Measurements from ENCODE around the gene TRIM7. TPM values are rescaled to one million over a fixed set of nuclear protein-coding genes. Genes with fewer than 3 reads are reported as not detected.

Gene TRIM7
- total and polyA plus RNA-seq, 2 donors (not counting 1 experiment from before 2014, with no cell fraction given): 1.7 to 7.4 TPM

- Histone ChIP-seq H3K36me3 (replicated peaks in 1 of 2; ENCODE audit: control extremely low read depth in 1 of 2, control insufficient read depth in 1 of 2, extremely low read depth in 1 of 2, insufficient read depth in 2 of 2, low read length in 1 of 2) (no peaks in the 10 kb centered on the region), H3K4me1 (ENCODE audit: control insufficient read depth in 2 of 2, insufficient read depth in 2 of 2, low read length in 2 of 2) (peaks cover 35 to 38% of the 10 kb centered on the region in 2 donors), H3K79me2 (ENCODE audit: control insufficient read depth, insufficient read depth, low read length) (no peaks in the 10 kb centered on the region), H3K27me3 (replicated peaks in 1 of 4; ENCODE audit: control extremely low read depth in 1 of 4, control insufficient read depth in 3 of 4, insufficient read depth in 4 of 4, low read length in 3 of 4) (peaks cover 0 to 58% (median 25%) of the 10 kb centered on the region in 4 experiments), H3K4me3 (ENCODE audit: control extremely low read depth in 1 of 5, extremely low read depth in 1 of 5, insufficient read depth in 1 of 5, low read depth in 2 of 5, low read length in 4 of 5) (peak overlapping the region in 1 of 5 experiments; percentile 18), H3K9me3 (ENCODE audit: control extremely low read depth in 1 of 3, control insufficient read depth in 2 of 3, insufficient read depth in 1 of 3, low read length in 2 of 3) (peaks cover 0 to 45% (median 5%) of the 10 kb centered on the region in 3 donors), H4K20me1 (ENCODE audit: control insufficient read depth, insufficient read depth, low read length, poor library complexity, severe bottlenecking) (no peaks in the 10 kb centered on the region), H2AFZ (ENCODE audit: insufficient read depth, low read depth, low read length, poor library complexity, severe bottlenecking) (no peak overlapping the region), H3K9ac (ENCODE audit: low read length) (no peak overlapping the region), H3K27ac (ENCODE audit: low read length in 2 of 2) (no peak overlapping the region), H3K4me2 (replicated peaks; ENCODE audit: low read depth, low read length, poor library complexity, severe bottlenecking) (no peak overlapping the region)
- intact Hi-C loops (cut with micrococcal nuclease): loop anchor here (5.0 to 10.0 kb wide), 3 partner anchors 50 to 362 kb away; partner anchors contain the start of genes MGAT1 and TRIM52
- TF ChIP-seq CTCF (IDR thresholded peaks at IDR 0.05): no peak
- no peak for TF ChIP-seq EZH2 (IDR thresholded peaks at IDR 0.05; ENCODE audit: borderline replicate concordance, insufficient read depth, low read depth, low read length, poor library complexity, severe bottlenecking)
- Mint-ChIP-seq H3K9me3 (ENCODE audit: insufficient read depth) (no peaks in the 10 kb centered on the region), H3K27me3 (peaks cover 26% of the 10 kb centered on the region), H3K27ac (peak overlapping the region; percentile 66), H3K4me1 (peaks cover 48% of the 10 kb centered on the region), H3K4me3 (peak overlapping the region; percentile 91)
- ATAC-seq (ENCODE audit: low read depth) (no peak), DNase-seq (peak; percentile 39)
- WGBS (ENCODE audit: insufficient coverage): 28% methylated on average over 46 of the region's 52 CpGs
- POLR2A ChIA-PET: interaction anchor here (0.7 kb wide), 1 partner anchor 296 kb away, joined by 11 read pairs; no protein-coding TSS in a partner anchor
- CTCF ChIA-PET: interaction anchor here (1.2 kb wide), 1 partner anchor 9 kb away, joined by 3 read pairs; no protein-coding TSS in a partner anchor
Measured at GRCh38 chr5:181164076-181164952, 40.7 kb downstream of the TRIM7 start.
